ENCODE data around the gene OST4.

DNA sequence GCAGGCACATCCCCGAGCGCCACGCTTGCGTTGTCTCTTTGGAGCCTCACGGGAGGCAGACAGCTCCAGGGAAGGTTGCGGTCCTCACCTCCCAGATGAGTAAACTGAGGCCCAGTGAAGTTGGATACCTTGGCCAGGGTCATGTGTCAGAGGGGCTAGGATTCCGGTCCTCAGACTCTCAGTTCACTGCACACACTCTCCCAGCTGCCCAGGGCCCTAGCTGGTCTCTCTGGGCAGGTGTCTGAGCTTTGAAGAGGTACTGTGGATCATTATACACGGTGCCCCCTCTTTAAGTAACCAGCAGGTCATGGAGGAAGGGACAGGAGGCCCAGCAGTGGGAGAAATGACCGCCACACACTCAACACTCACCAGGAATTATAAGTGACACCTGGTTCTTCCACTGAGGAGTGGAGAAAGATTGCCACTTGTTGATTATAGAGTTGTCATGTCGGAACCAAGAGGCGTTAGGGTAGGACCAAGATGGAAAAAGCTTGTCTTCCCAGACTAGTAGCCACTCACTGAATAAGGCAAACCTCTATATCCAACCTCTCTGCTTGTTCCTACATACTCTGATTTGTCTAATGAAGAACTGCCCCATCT lies 38.1 kb downstream of the OST4 start:
- TF ChIP-seq POLR2AphosphoS5 (IDR thresholded peaks at IDR 0.05) = no peak
- TF ChIP-seq POLR2A (IDR thresholded peaks at IDR 0.05) = no peak
- TF ChIP-seq, protein P1, sequence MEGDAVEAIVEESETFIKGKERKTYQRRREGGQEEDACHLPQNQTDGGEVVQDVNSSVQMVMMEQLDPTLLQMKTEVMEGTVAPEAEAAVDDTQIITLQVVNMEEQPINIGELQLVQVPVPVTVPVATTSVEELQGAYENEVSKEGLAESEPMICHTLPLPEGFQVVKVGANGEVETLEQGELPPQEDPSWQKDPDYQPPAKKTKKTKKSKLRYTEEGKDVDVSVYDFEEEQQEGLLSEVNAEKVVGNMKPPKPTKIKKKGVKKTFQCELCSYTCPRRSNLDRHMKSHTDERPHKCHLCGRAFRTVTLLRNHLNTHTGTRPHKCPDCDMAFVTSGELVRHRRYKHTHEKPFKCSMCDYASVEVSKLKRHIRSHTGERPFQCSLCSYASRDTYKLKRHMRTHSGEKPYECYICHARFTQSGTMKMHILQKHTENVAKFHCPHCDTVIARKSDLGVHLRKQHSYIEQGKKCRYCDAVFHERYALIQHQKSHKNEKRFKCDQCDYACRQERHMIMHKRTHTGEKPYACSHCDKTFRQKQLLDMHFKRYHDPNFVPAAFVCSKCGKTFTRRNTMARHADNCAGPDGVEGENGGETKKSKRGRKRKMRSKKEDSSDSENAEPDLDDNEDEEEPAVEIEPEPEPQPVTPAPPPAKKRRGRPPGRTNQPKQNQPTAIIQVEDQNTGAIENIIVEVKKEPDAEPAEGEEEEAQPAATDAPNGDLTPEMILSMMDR (IDR thresholded peaks at IDR 0.05) = no peak

Data from suprapubic skin (tissue), 4 donors.